Measurements from ENCODE around the gene GRPEL2.

Gene GRPEL2

DNA sequence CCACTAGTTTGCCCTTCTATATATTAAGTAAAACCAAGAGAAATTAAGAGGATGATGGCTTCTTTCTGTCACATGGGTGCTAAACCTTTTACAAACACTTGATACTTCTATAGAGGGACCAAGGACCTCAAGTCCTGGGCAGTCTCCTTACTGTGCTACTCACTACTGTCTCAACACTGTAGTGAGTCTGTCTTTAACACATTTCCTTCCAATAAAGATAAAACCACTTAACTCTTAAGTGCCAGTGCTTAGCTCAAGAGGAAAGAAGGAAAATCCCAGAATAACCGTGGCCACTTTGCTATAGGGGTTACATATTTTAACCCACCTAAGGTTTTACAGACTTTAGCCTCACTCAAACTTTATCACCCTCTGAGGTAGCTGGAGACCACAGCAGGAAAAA is 4.4 kb upstream of the GRPEL2 start:
- no peaks in the 10 kb centered on the region for H3K27me3 ChIP-seq (ENCODE audit: low read depth, low read length)
- H3K36me3 ChIP-seq (ENCODE audit: control insufficient read depth in 1 of 2, insufficient read depth in 2 of 2, low read length in 2 of 2): peaks cover 0 to 5% of the 10 kb centered on the region in 2 donors
- peaks cover 0 to 3% of the 10 kb centered on the region in 2 donors for H3K4me1 ChIP-seq (ENCODE audit: control insufficient read depth in 1 of 2, insufficient read depth in 2 of 2, low read length in 2 of 2)
- no peak overlapping the region for H3K4me3 ChIP-seq (ENCODE audit: low read depth in 1 of 2, low read length in 2 of 2)
- H3K27ac ChIP-seq (ENCODE audit: low read length): no peak overlapping the region
- H3K9me3 ChIP-seq (ENCODE audit: control insufficient read depth in 1 of 2, low read length in 2 of 2): no peaks in the 10 kb centered on the region

DNA sequence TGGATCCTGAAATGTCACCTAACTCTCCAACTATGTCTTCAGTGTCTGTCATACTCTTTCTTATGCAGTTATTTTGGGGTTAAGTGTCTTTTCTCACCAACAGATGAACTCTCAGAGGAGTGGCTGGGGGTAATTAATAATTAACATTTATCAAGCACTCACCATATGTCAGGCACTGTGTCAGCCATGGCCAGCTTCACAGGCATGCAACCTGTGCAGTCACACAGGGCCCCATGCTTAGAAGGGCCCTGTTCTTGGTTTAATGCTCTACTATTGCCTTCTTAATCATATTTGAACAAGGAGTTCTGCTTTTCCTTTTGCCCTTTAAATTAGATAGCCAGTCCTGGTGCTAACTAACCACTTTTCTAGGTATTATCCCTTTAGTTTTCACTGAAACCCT is 3.4 kb upstream of the GRPEL2 start:
- Histone ChIP-seq H3K27ac (ENCODE audit: low read length) (no peak overlapping the region), H3K36me3 (ENCODE audit: control insufficient read depth in 1 of 2, insufficient read depth in 2 of 2, low read length in 2 of 2) (peaks cover 0 to 5% of the 10 kb centered on the region in 2 donors), H3K4me1 (ENCODE audit: control insufficient read depth in 1 of 2, insufficient read depth in 2 of 2, low read length in 2 of 2) (peaks cover 0 to 8% of the 10 kb centered on the region in 2 donors), H3K4me3 (ENCODE audit: low read depth in 1 of 2, low read length in 2 of 2) (no peak overlapping the region), H3K27me3 (ENCODE audit: low read depth, low read length) (no peaks in the 10 kb centered on the region), H3K9me3 (ENCODE audit: control insufficient read depth in 1 of 2, low read length in 2 of 2) (no peaks in the 10 kb centered on the region)

DNA sequence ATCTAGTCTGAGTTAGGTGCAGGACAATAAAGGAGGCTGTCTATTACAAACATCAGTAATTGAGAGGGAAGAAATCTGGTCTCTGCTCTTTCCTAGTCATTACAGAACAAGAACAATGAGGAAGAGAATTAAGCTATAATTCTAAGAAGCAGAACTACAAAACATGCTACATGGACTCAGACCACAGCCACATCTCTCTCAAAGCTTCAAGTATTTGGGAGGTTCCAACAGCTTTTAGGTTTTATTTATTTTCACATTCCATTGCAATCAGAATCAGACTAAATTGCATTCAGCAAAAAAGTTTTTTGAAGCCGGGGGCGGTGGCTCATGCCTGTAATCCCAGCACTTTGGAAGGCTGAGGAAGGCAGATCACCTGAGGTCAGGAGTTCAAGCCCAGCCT is 1.1 kb upstream of the GRPEL2 start:
- Histone ChIP-seq H3K36me3 (ENCODE audit: control insufficient read depth in 1 of 2, insufficient read depth in 2 of 2, low read length in 2 of 2) (peaks cover 11 to 20% of the 10 kb centered on the region in 2 donors), H3K4me1 (ENCODE audit: control insufficient read depth in 1 of 2, insufficient read depth in 2 of 2, low read length in 2 of 2) (peaks cover 0 to 13% of the 10 kb centered on the region in 2 donors), H3K9me3 (ENCODE audit: control insufficient read depth in 1 of 2, low read length in 2 of 2) (no peaks in the 10 kb centered on the region), H3K27ac (ENCODE audit: low read length) (no peak overlapping the region), H3K27me3 (ENCODE audit: low read depth, low read length) (no peaks in the 10 kb centered on the region), H3K4me3 (ENCODE audit: low read depth in 1 of 2, low read length in 2 of 2) (peak overlapping the region in 1 of 2 donors; percentile 88)

DNA sequence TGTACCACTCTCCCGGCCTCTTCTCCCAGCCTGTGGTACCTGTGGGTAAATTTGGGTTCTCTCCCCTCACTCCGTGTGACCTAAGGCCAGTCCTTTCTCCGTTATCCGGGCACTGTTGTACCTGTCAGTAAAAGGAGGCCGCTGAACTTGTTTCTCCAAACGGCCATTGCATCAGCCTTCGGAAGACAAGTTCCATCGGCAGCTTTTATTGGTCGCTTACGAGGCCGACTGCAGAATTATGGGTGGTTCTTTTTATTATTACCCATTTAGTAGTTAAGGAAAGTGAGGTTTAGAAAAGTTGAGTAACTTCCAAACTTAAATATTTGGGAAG is 558 bp downstream of the GRPEL2 start:
- H3K4me1 ChIP-seq (ENCODE audit: control insufficient read depth in 1 of 2, insufficient read depth in 2 of 2, low read length in 2 of 2): peaks cover 0 to 13% of the 10 kb centered on the region in 2 donors
- H3K36me3 ChIP-seq (ENCODE audit: control insufficient read depth in 1 of 2, insufficient read depth in 2 of 2, low read length in 2 of 2): peaks cover 24 to 37% of the 10 kb centered on the region in 2 donors
- H3K9me3 ChIP-seq (ENCODE audit: control insufficient read depth in 1 of 2, low read length in 2 of 2): no peaks in the 10 kb centered on the region
- H3K27me3 ChIP-seq (ENCODE audit: low read depth, low read length): no peaks in the 10 kb centered on the region
- H3K4me3 ChIP-seq (ENCODE audit: low read depth in 1 of 2, low read length in 2 of 2): peak overlapping the region; percentile 88 to 97
- peak overlapping the region; percentile 86 for H3K27ac ChIP-seq (ENCODE audit: low read length)

DNA sequence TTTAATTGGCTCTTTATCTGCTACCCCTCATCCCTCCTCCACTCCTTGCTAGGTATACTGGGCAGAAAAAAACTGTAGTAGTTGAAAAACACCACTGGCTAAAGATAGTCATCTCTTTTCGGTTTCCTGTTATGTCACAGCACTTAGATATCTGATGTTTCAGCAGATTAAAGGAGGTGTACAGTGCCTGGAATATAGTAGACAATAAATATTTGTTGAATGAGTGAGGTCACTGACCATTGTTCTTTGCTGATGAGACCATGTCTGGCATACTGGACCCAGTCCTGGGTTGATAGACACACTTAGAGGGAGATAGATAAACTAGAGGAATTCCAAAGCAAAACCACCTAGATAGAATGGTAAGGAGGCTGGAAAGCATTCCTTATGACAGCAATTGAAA is 3.2 kb downstream of the GRPEL2 start:
- Histone ChIP-seq H3K4me3 (ENCODE audit: low read depth in 1 of 2, low read length in 2 of 2) (no peak overlapping the region), H3K27ac (ENCODE audit: low read length) (no peak overlapping the region), H3K36me3 (ENCODE audit: control insufficient read depth in 1 of 2, insufficient read depth in 2 of 2, low read length in 2 of 2) (peaks cover 41 to 46% of the 10 kb centered on the region in 2 donors), H3K9me3 (ENCODE audit: control insufficient read depth in 1 of 2, low read length in 2 of 2) (no peaks in the 10 kb centered on the region), H3K4me1 (ENCODE audit: control insufficient read depth in 1 of 2, insufficient read depth in 2 of 2, low read length in 2 of 2) (peaks cover 0 to 13% of the 10 kb centered on the region in 2 donors), H3K27me3 (ENCODE audit: low read depth, low read length) (no peaks in the 10 kb centered on the region)

DNA sequence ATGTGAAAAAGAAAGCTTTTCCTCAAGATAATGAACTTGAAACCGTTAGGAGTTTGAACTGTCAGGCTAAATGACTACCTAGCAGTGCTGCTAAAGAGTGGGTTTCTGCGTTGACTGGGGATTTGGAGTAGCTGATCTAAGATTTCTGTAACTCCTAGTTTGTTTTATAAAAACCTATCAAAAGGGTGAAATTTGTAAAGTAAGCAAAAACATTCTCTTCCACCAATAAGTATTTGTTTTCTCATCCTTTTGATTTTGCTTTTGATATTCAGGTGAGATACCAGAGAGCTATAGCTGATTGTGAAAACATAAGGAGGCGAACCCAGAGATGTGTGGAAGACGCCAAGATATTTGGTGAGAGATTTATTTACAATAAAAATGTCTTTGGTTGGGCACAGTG is 4.1 kb downstream of the GRPEL2 start:
- H3K36me3 ChIP-seq (ENCODE audit: control insufficient read depth in 1 of 2, insufficient read depth in 2 of 2, low read length in 2 of 2): peaks cover 46 to 51% of the 10 kb centered on the region in 2 donors
- no peaks in the 10 kb centered on the region for H3K9me3 ChIP-seq (ENCODE audit: control insufficient read depth in 1 of 2, low read length in 2 of 2)
- H3K27me3 ChIP-seq (ENCODE audit: low read depth, low read length): no peaks in the 10 kb centered on the region
- no peak overlapping the region for H3K4me3 ChIP-seq (ENCODE audit: low read depth in 1 of 2, low read length in 2 of 2)
- H3K4me1 ChIP-seq (ENCODE audit: control insufficient read depth in 1 of 2, insufficient read depth in 2 of 2, low read length in 2 of 2): peaks cover 0 to 13% of the 10 kb centered on the region in 2 donors
- no peak overlapping the region for H3K27ac ChIP-seq (ENCODE audit: low read length)

DNA sequence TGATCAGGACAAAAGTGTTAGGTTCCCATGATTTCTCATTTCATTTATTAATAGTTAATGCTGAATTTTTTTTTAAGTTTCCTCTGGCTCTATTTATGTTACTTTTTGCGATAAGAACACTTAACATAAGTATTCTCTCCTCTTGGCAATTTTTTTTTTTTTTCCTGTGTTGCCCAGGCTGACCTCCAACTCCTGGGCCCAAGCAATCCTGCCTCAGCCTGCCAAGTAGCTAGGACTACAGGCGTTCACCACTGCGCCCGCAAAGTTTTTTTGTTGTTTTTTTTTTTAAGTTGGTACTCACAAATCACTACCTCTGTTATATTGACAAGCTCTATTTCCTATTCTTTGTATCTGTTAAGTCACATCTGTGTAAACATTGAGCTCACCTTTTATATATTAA is 6.9 kb downstream of the GRPEL2 start:
- peaks cover 48% of the 10 kb centered on the region in 2 donors for H3K36me3 ChIP-seq (ENCODE audit: control insufficient read depth in 1 of 2, insufficient read depth in 2 of 2, low read length in 2 of 2)
- H3K27ac ChIP-seq (ENCODE audit: low read length): no peak overlapping the region
- H3K4me3 ChIP-seq (ENCODE audit: low read depth in 1 of 2, low read length in 2 of 2): no peak overlapping the region
- H3K4me1 ChIP-seq (ENCODE audit: control insufficient read depth in 1 of 2, insufficient read depth in 2 of 2, low read length in 2 of 2): peaks cover 0 to 6% of the 10 kb centered on the region in 2 donors
- H3K9me3 ChIP-seq (ENCODE audit: control insufficient read depth in 1 of 2, low read length in 2 of 2): no peaks in the 10 kb centered on the region
- H3K27me3 ChIP-seq (ENCODE audit: low read depth, low read length): no peaks in the 10 kb centered on the region

DNA sequence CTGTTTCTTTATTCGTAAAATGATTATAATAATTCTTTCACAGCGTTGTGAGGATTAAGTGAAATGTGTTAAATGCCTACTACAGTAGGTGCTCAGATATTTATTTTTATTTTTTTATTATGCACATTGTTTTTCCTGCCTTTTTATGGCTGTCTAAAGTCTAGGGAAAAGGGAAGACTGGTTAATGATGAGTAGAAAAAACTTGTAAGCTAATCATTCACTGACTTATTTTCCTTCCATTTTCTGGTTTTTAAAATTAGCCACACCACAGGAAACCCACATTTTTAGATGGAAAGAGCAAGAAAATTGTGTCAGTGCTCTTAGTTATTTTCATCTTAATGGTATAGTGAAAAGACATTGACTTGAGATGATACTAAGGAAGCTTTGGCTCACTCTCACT is 8.6 kb downstream of the GRPEL2 start:
- no peaks in the 10 kb centered on the region for H3K9me3 ChIP-seq (ENCODE audit: control insufficient read depth in 1 of 2, low read length in 2 of 2)
- H3K27me3 ChIP-seq (ENCODE audit: low read depth, low read length): no peaks in the 10 kb centered on the region
- no peak overlapping the region for H3K27ac ChIP-seq (ENCODE audit: low read length)
- H3K4me3 ChIP-seq (ENCODE audit: low read depth in 1 of 2, low read length in 2 of 2): no peak overlapping the region
- H3K36me3 ChIP-seq (ENCODE audit: control insufficient read depth in 1 of 2, insufficient read depth in 2 of 2, low read length in 2 of 2): peaks cover 35 to 40% of the 10 kb centered on the region in 2 donors
- H3K4me1 ChIP-seq (ENCODE audit: control insufficient read depth in 1 of 2, insufficient read depth in 2 of 2, low read length in 2 of 2): peaks cover 0 to 11% of the 10 kb centered on the region in 2 donors

DNA sequence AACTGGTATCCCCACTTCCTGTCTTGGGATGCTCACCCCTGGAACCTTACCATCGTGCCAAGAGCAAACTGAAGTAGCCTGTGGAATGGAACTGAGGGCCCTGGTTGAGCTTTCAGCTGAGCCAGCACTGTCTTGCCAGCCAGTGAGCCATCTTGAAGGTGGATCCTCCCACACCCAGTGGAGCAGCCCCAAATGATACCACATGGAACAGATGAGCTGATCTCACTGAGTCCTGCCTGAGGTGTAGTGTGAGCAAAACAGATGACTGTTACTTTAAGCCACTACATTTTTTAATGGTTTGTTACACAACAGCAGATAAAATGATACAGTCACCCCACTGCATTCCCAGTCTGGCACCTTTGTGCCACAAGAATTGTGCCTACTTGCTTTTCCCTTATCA is 10.4 kb downstream of the GRPEL2 start:
- Histone ChIP-seq H3K9me3 (ENCODE audit: control insufficient read depth in 1 of 2, low read length in 2 of 2) (no peaks in the 10 kb centered on the region), H3K36me3 (ENCODE audit: control insufficient read depth in 1 of 2, insufficient read depth in 2 of 2, low read length in 2 of 2) (peaks cover 17 to 25% of the 10 kb centered on the region in 2 donors), H3K27ac (ENCODE audit: low read length) (no peak overlapping the region), H3K4me3 (ENCODE audit: low read depth in 1 of 2, low read length in 2 of 2) (no peak overlapping the region), H3K27me3 (ENCODE audit: low read depth, low read length) (no peaks in the 10 kb centered on the region), H3K4me1 (ENCODE audit: control insufficient read depth in 1 of 2, insufficient read depth in 2 of 2, low read length in 2 of 2) (peaks cover 0 to 12% of the 10 kb centered on the region in 2 donors)

DNA sequence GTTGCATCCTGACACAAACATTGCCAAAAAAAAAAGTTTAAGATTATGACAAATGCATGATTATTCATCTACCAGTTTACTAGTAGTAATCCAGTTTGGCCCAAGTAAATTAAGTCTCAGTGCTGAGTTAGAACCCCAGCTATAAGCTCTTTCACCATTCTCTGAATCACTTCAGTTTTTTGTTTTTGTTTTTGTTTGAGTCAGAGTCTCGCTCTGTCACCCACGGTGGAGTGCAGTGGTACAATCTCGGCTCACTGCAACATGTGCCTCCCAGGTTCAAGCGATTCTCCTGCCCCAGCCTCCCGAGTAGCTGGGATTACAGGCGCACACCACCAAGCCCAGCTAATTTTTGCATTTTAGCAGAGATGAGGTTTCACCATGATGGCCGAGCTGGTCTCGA is 11.1 kb downstream of the GRPEL2 start:
- Histone ChIP-seq H3K4me1 (ENCODE audit: control insufficient read depth in 1 of 2, insufficient read depth in 2 of 2, low read length in 2 of 2) (peaks cover 0 to 12% of the 10 kb centered on the region in 2 donors), H3K27ac (ENCODE audit: low read length) (no peak overlapping the region), H3K4me3 (ENCODE audit: low read depth in 1 of 2, low read length in 2 of 2) (no peak overlapping the region), H3K27me3 (ENCODE audit: low read depth, low read length) (no peaks in the 10 kb centered on the region), H3K36me3 (ENCODE audit: control insufficient read depth in 1 of 2, insufficient read depth in 2 of 2, low read length in 2 of 2) (peaks cover 12 to 20% of the 10 kb centered on the region in 2 donors), H3K9me3 (ENCODE audit: control insufficient read depth in 1 of 2, low read length in 2 of 2) (no peaks in the 10 kb centered on the region)

DNA sequence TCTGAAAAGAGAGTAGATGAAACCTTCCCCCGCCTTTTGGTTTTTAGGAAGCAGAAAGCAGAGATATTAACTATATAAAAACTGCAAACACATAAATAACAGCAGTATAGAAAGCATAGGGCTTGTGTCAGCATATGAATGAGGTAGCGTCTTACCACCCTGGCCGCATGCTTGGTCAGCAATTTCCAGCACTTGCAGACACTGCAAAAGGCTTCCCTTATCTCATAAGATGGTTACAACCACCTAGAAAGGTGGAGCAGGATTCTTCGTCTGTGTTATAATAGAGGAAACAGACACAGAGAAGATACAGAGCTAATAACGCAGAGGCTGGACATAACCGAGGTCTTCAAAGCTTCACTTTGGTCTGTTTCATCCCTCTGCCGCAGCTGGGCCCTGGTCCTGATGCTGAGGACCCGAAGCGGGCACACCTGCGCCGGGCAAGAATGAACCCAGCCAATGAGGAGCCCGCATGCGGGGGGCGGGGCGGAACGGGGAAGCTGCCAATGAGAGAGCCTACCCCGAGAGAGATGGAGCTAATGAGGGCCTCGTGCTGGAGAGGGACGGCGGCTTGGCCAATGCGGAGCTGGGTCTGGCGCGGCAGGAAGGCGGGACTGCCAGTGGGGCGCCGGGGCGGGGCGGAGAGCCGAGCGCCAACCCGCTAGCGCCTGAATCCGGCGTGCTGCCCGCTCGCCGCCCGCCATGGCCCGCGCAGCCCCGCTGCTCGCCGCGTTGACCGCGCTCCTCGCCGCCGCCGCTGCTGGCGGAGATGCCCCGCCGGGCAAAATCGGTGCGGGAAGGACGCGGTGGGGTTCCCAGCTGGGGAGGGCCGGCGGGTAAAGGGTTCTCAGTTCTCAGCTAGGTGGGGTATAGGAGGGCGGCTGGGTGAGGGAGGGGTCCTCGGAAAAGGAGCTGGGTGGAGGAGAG is 12.3 kb downstream of the GRPEL2 start, which contains the start of gene PCYOX1L:
TSS of gene PCYOX1L (plus strand) at position 677 of the 924 bp plus-strand sequence. CDS start at position 700, 23 bp downstream.
- H3K27ac ChIP-seq (ENCODE audit: low read length): no peak within 1 kb of the TSS
- H3K9me3 ChIP-seq (ENCODE audit: control insufficient read depth in 1 of 2, low read length in 2 of 2): no peaks in the 10 kb centered on the region
- H3K36me3 ChIP-seq (ENCODE audit: control insufficient read depth in 1 of 2, insufficient read depth in 2 of 2, low read length in 2 of 2): peaks cover 7 to 8% of the 10 kb centered on the region in 2 donors
- H3K4me3 ChIP-seq (ENCODE audit: low read depth in 1 of 2, low read length in 2 of 2): peak within 1 kb of the TSS; percentile 63 to 74
- peaks cover 0 to 12% of the 10 kb centered on the region in 2 donors for H3K4me1 ChIP-seq (ENCODE audit: control insufficient read depth in 1 of 2, insufficient read depth in 2 of 2, low read length in 2 of 2)
- no peaks in the 10 kb centered on the region for H3K27me3 ChIP-seq (ENCODE audit: low read depth, low read length)

All from muscle layer of duodenum (tissue), 2 donors.